SK-N-SH (cell line): ENCODE data around the gene GPR183.

Source experiments
- CHD2 ChIP-seq: fragments of 150-350 bp; IDR thresholded peaks from 2 replicates; pipeline ENCODE4 v1.6.1; 2018; ENCODE audit warnings: low read length; ENCODE audit not compliant: partially characterized antibody
- EP300 ChIP-seq, 2 experiments: IDR thresholded peaks; 2 replicates each; pipeline versions ENCODE4 v1.4.0 to v1.6.1; 2012; ENCODE audit warnings: borderline replicate concordance in 1 of 2, low read depth in 1 of 2, low read length in 1 of 2
- EZH2phosphoT487 ChIP-seq: fragments of 200-600 bp; sonication (generic); IDR thresholded peaks from 2 replicates; pipeline ENCODE4 v1.6.1; 2017; ENCODE audit warnings: low read depth, mixed run types, mild to moderate bottlenecking, antibody characterized with exemption, moderate library complexity, borderline replicate concordance
- POLR2AphosphoS5 ChIP-seq: IDR thresholded peaks from 2 replicates; pipeline ENCODE4 v1.6.1; 2012; ENCODE audit warnings: low read depth, low read length
- SIN3A ChIP-seq: IDR thresholded peaks from 2 replicates; pipeline ENCODE4 v1.6.1; 2012; ENCODE audit warnings: low read depth, mild to moderate bottlenecking, low read length, moderate library complexity, borderline replicate concordance
- TAF1 ChIP-seq: IDR thresholded peaks from 2 replicates; pipeline ENCODE4 v1.6.1; 2012; ENCODE audit warnings: low read depth, mild to moderate bottlenecking, low read length, moderate library complexity, borderline replicate concordance
- TCF12 ChIP-seq: IDR thresholded peaks from 2 replicates; pipeline ENCODE4 v1.4.0; 2012
- TF ChIP-seq, protein P1 (sequence below): fragments of 200-600 bp; sonication (generic); IDR thresholded peaks from 2 replicates; pipeline ENCODE4 v1.6.1; 2017; ENCODE audit warnings: antibody characterized with exemption, mild to moderate bottlenecking, moderate library complexity
- TF ChIP-seq, protein P2 (sequence below): fragments of 150-350 bp; IDR thresholded peaks from 2 replicates; pipeline ENCODE4 v1.6.1; 2017; ENCODE audit warnings: antibody characterized with exemption, low read length, low read depth, borderline replicate concordance
- TF ChIP-seq, protein P3 (sequence below): IDR thresholded peaks from 2 replicates; pipeline ENCODE4 v1.4.0; 2012; ENCODE audit warnings: low read depth
- TF ChIP-seq, protein P4 (sequence below): IDR thresholded peaks from 2 replicates; pipeline ENCODE4 v1.6.1; 2012; ENCODE audit warnings: mild to moderate bottlenecking, low read depth, low read length, moderate library complexity
- TF ChIP-seq, protein P5 (sequence below): IDR thresholded peaks from 2 replicates; pipeline ENCODE4 v1.4.0; 2012; ENCODE audit warnings: low read depth, borderline replicate concordance
- TF ChIP-seq, protein P6 (sequence below): fragments of 150-350 bp; IDR thresholded peaks from 2 replicates; pipeline ENCODE4 v1.6.1; 2016; ENCODE audit warnings: mild to moderate bottlenecking, low read depth, low read length

DNA sequence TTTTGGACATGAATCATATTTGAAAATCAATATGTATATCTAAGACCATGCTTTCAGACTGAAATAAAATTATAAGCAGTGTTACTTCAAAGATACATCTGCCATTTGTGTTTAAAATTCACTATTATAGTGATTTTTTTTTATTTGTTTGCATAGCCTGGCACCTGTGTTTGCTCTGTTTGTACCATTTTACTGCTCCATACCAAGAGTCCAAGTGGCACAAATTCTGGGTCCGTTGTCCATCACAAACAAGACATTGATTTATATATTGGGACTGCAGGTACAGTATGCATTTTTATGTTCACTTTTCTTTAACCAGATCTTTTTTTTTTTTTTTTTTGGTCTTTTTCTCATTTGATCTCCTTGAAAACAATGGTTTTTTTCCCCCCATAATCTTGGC, 6.7 kb upstream of the GPR183 start:
- TF ChIP-seq, protein P1, sequence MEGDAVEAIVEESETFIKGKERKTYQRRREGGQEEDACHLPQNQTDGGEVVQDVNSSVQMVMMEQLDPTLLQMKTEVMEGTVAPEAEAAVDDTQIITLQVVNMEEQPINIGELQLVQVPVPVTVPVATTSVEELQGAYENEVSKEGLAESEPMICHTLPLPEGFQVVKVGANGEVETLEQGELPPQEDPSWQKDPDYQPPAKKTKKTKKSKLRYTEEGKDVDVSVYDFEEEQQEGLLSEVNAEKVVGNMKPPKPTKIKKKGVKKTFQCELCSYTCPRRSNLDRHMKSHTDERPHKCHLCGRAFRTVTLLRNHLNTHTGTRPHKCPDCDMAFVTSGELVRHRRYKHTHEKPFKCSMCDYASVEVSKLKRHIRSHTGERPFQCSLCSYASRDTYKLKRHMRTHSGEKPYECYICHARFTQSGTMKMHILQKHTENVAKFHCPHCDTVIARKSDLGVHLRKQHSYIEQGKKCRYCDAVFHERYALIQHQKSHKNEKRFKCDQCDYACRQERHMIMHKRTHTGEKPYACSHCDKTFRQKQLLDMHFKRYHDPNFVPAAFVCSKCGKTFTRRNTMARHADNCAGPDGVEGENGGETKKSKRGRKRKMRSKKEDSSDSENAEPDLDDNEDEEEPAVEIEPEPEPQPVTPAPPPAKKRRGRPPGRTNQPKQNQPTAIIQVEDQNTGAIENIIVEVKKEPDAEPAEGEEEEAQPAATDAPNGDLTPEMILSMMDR = no peak
- TF ChIP-seq EP300 (IDR thresholded peaks at IDR 0.05; ENCODE audit: borderline replicate concordance in 1 of 2, low read depth in 1 of 2, low read length in 1 of 2) (no peak), TCF12 (no peak), SIN3A (no peak), POLR2AphosphoS5 (no peak), TAF1 (no peak), CHD2 (no peak), EZH2phosphoT487 (no peak)
- TF ChIP-seq, protein P2, sequence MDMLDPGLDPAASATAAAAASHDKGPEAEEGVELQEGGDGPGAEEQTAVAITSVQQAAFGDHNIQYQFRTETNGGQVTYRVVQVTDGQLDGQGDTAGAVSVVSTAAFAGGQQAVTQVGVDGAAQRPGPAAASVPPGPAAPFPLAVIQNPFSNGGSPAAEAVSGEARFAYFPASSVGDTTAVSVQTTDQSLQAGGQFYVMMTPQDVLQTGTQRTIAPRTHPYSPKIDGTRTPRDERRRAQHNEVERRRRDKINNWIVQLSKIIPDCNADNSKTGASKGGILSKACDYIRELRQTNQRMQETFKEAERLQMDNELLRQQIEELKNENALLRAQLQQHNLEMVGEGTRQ = no peak
- TF ChIP-seq, protein P3, sequence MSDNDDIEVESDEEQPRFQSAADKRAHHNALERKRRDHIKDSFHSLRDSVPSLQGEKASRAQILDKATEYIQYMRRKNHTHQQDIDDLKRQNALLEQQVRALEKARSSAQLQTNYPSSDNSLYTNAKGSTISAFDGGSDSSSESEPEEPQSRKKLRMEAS = no peak
- TF ChIP-seq, protein P4, sequence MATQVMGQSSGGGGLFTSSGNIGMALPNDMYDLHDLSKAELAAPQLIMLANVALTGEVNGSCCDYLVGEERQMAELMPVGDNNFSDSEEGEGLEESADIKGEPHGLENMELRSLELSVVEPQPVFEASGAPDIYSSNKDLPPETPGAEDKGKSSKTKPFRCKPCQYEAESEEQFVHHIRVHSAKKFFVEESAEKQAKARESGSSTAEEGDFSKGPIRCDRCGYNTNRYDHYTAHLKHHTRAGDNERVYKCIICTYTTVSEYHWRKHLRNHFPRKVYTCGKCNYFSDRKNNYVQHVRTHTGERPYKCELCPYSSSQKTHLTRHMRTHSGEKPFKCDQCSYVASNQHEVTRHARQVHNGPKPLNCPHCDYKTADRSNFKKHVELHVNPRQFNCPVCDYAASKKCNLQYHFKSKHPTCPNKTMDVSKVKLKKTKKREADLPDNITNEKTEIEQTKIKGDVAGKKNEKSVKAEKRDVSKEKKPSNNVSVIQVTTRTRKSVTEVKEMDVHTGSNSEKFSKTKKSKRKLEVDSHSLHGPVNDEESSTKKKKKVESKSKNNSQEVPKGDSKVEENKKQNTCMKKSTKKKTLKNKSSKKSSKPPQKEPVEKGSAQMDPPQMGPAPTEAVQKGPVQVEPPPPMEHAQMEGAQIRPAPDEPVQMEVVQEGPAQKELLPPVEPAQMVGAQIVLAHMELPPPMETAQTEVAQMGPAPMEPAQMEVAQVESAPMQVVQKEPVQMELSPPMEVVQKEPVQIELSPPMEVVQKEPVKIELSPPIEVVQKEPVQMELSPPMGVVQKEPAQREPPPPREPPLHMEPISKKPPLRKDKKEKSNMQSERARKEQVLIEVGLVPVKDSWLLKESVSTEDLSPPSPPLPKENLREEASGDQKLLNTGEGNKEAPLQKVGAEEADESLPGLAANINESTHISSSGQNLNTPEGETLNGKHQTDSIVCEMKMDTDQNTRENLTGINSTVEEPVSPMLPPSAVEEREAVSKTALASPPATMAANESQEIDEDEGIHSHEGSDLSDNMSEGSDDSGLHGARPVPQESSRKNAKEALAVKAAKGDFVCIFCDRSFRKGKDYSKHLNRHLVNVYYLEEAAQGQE = no peak
- TF ChIP-seq, protein P5, sequence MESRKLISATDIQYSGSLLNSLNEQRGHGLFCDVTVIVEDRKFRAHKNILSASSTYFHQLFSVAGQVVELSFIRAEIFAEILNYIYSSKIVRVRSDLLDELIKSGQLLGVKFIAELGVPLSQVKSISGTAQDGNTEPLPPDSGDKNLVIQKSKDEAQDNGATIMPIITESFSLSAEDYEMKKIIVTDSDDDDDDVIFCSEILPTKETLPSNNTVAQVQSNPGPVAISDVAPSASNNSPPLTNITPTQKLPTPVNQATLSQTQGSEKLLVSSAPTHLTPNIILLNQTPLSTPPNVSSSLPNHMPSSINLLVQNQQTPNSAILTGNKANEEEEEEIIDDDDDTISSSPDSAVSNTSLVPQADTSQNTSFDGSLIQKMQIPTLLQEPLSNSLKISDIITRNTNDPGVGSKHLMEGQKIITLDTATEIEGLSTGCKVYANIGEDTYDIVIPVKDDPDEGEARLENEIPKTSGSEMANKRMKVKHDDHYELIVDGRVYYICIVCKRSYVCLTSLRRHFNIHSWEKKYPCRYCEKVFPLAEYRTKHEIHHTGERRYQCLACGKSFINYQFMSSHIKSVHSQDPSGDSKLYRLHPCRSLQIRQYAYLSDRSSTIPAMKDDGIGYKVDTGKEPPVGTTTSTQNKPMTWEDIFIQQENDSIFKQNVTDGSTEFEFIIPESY = no peak
- TF ChIP-seq, protein P6, sequence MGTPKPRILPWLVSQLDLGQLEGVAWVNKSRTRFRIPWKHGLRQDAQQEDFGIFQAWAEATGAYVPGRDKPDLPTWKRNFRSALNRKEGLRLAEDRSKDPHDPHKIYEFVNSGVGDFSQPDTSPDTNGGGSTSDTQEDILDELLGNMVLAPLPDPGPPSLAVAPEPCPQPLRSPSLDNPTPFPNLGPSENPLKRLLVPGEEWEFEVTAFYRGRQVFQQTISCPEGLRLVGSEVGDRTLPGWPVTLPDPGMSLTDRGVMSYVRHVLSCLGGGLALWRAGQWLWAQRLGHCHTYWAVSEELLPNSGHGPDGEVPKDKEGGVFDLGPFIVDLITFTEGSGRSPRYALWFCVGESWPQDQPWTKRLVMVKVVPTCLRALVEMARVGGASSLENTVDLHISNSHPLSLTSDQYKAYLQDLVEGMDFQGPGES = no peak
